Activated CD8-positive, alpha-beta memory T cell treated with anti-CD3 and anti-CD28 coated beads for 48 hours (primary cell): Measurements from ENCODE around the gene ZNF680.
"Not testable (repeated sequence)": the region's sequence is repeated elsewhere in the genome, so short reads cannot be mapped to it uniquely, and the experiment has no call there.

Experiments
- DNase-seq, 3 experiments: peaks; one replicate each; pipeline ENCODE4 v3.0.0-alpha.2; 2020; ENCODE audit warnings: low read depth in 2 of 3, low spot score in 2 of 3

The ZNF680 gene

GRCh38 chr7:64562626-64563278, at the start of gene ZNF680:
TSS of gene ZNF680 (minus strand) at chr7:64563071. CDS start at chr7:64562954, 117 bp downstream.
- DNase-seq, result peak; percentile 46 to 62 (median 60)

GRCh38 chr7:64612452-64612851, 49.6 kb upstream of the ZNF680 start:
- no peak for DNase-seq

- DNase-seq, result no peak
These were observed 48.8 kb upstream of the ZNF680 start for GRCh38 chr7:64611717-64612116.

- no peak for DNase-seq
These were observed 48.1 kb upstream of the ZNF680 start for GRCh38 chr7:64610997-64611396.

- DNase-seq, result no peak
These were observed 45.4 kb upstream of the ZNF680 start for GRCh38 chr7:64608116-64608910.

- no peak for DNase-seq
These were observed 43.5 kb upstream of the ZNF680 start for GRCh38 chr7:64606385-64606784.

- DNase-seq, result no peak
These were observed 40.4 kb upstream of the ZNF680 start for GRCh38 chr7:64603271-64603670.

GRCh38 chr7:64602518-64602917, 39.6 kb upstream of the ZNF680 start:
- no peak for DNase-seq

GRCh38 chr7:64602086-64602485, 39.2 kb upstream of the ZNF680 start:
- no peak for DNase-seq

- DNase-seq, result no peak
These were observed 36.5 kb upstream of the ZNF680 start for GRCh38 chr7:64599359-64599758.

GRCh38 chr7:64590971-64591370, 28.1 kb upstream of the ZNF680 start:
- DNase-seq, result no peak

- no peak for DNase-seq
These were observed 19.3 kb upstream of the ZNF680 start for GRCh38 chr7:64581926-64582894.

GRCh38 chr7:64581391-64581790, 18.5 kb upstream of the ZNF680 start:
- no peak for DNase-seq

- DNase-seq, result no peak
These were observed 11.7 kb upstream of the ZNF680 start for GRCh38 chr7:64574540-64575099.

- DNase-seq, result not testable (repeated sequence)
These were observed 7.4 kb upstream of the ZNF680 start for GRCh38 chr7:64570284-64570605.

GRCh38 chr7:64569372-64570283, 6.8 kb upstream of the ZNF680 start:
- DNase-seq, result peak; percentile 4 to 22 (median 5)

GRCh38 chr7:64562256-64562625, 630 bp downstream of the ZNF680 start:
- no peak for DNase-seq

- DNase-seq, result no peak
These were observed 3.7 kb downstream of the ZNF680 start for GRCh38 chr7:64559206-64559605.

- no peak for DNase-seq
These were observed 4.1 kb downstream of the ZNF680 start for GRCh38 chr7:64558781-64559180.

GRCh38 chr7:64558323-64558705, 4.6 kb downstream of the ZNF680 start:
- no peak for DNase-seq
